RCC 7860 (cell line): ENCODE data around the gene NSUN2.
"Not testable (repeated sequence)": the region's sequence is repeated elsewhere in the genome, so short reads cannot be mapped to it uniquely, and the experiment has no call there.

Experiments used
- DNase-seq: peaks from one replicate; pipeline ENCODE4 v3.0.0-alpha.2; 2015; ENCODE audit warnings: low spot score
- FAIRE-seq: peaks from 2 replicates; lab custom pipeline; 2012; peaks lifted over from hg19 to GRCh38; lab: Jason Lieb, UNC

Gene NSUN2

GRCh38 chr5:6584727-6585126 is 48.1 kb downstream of the NSUN2 start:
- DNase-seq: no peak
- no peak for FAIRE-seq

GRCh38 chr5:6584101-6584645 is 48.7 kb downstream of the NSUN2 start:
- FAIRE-seq: no peak
- DNase-seq: no peak

- DNase-seq: no peak
Measured at GRCh38 chr5:6583049-6583880, 49.6 kb downstream of the NSUN2 start.

GRCh38 chr5:6582507-6583048 is 50.3 kb downstream of the NSUN2 start:
- FAIRE-seq (no peak), DNase-seq (no peak)

More at GRCh38 chr5:6583049-6583880, 49.6 kb downstream of the NSUN2 start:
- no peak for FAIRE-seq

- DNase-seq: no peak
- no peak for FAIRE-seq
Measured at GRCh38 chr5:6581559-6582426, 51.1 kb downstream of the NSUN2 start.

- no peak for DNase-seq
- no peak for FAIRE-seq
Measured at GRCh38 chr5:6581090-6581489, 51.8 kb downstream of the NSUN2 start.

- no peak for DNase-seq
- FAIRE-seq: no peak
Measured at GRCh38 chr5:6579535-6579934, 53.3 kb downstream of the NSUN2 start.

- DNase-seq (no peak), FAIRE-seq (no peak)
Measured at GRCh38 chr5:6578676-6579343, 54.0 kb downstream of the NSUN2 start.

GRCh38 chr5:6576861-6577501 is 55.9 kb downstream of the NSUN2 start:
- DNase-seq: peak; percentile 28
- FAIRE-seq: no peak

GRCh38 chr5:6574537-6575245 is 58.2 kb downstream of the NSUN2 start:
- DNase-seq: no peak
- FAIRE-seq: no peak

GRCh38 chr5:6574111-6574510 is 58.7 kb downstream of the NSUN2 start:
- DNase-seq: no peak
- FAIRE-seq: no peak

- no peak for FAIRE-seq
- no peak for DNase-seq
Measured at GRCh38 chr5:6573651-6574101, 59.2 kb downstream of the NSUN2 start.

GRCh38 chr5:6572825-6573380 is 59.9 kb downstream of the NSUN2 start:
- FAIRE-seq (no peak), DNase-seq (no peak)

GRCh38 chr5:6572086-6572824 is 60.6 kb downstream of the NSUN2 start:
- FAIRE-seq (no peak), DNase-seq (no peak)

GRCh38 chr5:6571607-6572006 is 61.2 kb downstream of the NSUN2 start:
- DNase-seq, FAIRE-seq: not testable (repeated sequence)

- DNase-seq: no peak
- no peak for FAIRE-seq
Measured at GRCh38 chr5:6570530-6570929, 62.3 kb downstream of the NSUN2 start.

GRCh38 chr5:6568889-6569288 is 64.0 kb downstream of the NSUN2 start:
- DNase-seq (no peak), FAIRE-seq (no peak)

GRCh38 chr5:6568383-6568782 is 64.5 kb downstream of the NSUN2 start:
- FAIRE-seq: no peak
- DNase-seq: no peak

GRCh38 chr5:6567835-6568234 is 65.0 kb downstream of the NSUN2 start:
- FAIRE-seq (no peak), DNase-seq (no peak)
